ENCODE measurements around the gene TEX29. TPM values are rescaled to one million over a fixed set of nuclear protein-coding genes. Genes with fewer than 3 reads are reported as not detected.

The TEX29 gene
- total and polyA plus RNA-seq, 5 experiments from 2014 or later: 0.96 to 0.99 TPM; not detected in 3

- DNase-seq (no peak), ATAC-seq (no peak)
- Mint-ChIP-seq H3K36me3 (no peaks in the 10 kb centered on the region), H3K27ac (no peak overlapping the region), H3K9me3 (peaks cover 0 to 3% (median 0%) of the 10 kb centered on the region in 9 donors), H3K27me3 (peaks cover 0 to 5% (median 0%) of the 10 kb centered on the region in 5 donors), H3K4me1 (peaks cover 0 to 9% (median 2%) of the 10 kb centered on the region in 4 donors), H3K4me3 (no peak overlapping the region)
- POLR2A ChIA-PET: no interaction called here
Observed at GRCh38 chr13:111326621-111326965, 6.2 kb downstream of the TEX29 start.

DNA sequence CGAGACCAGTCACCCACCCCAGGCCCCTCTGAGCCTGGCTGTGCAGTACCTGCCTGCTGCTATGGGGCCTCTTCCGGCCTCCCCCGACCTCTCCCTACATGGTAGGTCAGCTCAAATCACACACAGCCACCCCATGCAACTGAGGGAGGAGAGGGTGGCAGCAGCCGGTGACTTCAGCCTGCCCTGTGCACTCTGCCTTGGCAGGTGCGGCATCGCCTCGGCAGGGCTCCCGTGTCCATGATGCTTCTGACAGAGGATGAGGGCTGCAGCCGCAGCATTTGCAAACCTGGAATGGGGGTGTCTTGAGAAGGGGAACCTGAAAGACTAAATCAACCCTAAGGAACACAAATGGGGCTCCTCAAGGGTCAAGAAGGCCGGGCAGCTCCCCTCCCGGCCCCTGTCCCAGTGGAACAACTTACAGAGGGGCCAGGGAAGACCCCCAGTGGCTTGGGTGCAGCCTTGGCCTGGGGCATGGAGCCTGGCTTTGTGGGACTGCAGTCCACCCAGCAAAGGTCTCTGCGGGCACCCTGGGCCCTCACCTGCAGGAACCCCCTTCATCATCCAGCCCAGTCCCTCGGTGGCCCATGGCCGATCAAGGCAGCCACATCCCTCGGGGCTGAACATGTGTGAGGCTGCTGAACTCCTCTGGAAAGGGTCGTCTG, 6.7 kb downstream of the TEX29 start:
- no peak for ATAC-seq
- POLR2A ChIA-PET: no interaction called here
- no peak overlapping the region for H3K4me3 Mint-ChIP-seq
- H3K27me3 Mint-ChIP-seq: peaks cover 0 to 5% (median 0%) of the 10 kb centered on the region in 5 donors
- H3K9me3 Mint-ChIP-seq: peaks cover 0 to 8% (median 0%) of the 10 kb centered on the region in 9 donors
- peaks cover 0 to 9% (median 2%) of the 10 kb centered on the region in 4 donors for H3K4me1 Mint-ChIP-seq
- no peaks in the 10 kb centered on the region for H3K36me3 Mint-ChIP-seq
- DNase-seq: no peak
- H3K27ac Mint-ChIP-seq: no peak overlapping the region

DNA sequence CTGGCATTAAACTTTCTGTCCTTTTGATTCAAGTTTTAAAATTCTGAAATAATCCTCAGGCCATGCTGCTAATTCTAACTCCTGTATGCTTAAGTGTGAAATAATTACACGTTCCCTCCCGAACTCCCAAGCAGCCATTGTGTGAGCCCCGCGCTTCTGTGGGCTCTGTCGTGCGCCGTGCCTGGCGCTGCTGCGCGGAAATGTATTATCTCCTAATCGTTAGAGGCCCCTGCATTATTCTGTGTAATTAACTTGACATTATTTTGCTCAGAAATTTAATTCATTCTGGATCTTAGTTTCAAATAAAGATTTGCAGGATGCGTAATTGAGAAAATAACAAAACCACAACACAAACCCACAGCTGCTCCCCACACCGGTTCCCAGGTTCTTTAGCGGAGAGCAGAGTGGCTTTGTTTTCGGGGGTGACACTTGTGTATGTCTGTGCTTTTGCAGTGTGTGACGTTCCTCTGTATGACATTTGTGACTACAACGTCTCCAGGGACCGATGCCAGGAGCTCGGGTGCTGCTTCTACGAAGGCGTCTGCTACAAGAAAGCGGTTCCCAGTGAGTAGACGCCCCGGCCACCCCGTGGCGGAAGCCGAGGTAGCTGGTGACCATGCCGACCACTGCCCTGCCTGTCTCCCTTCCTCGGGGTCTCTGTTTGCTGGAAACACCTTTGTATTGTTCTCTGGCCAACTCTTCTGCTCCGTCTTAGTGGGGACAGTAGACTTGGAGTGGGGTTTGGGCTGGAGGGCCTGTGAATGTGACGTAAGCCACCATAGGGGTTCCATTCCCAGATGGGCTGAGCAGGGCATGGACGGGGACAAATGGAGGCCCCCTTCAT, 7.5 kb downstream of the TEX29 start:
- Mint-ChIP-seq H3K4me3 (no peak overlapping the region), H3K4me1 (peaks cover 0 to 9% (median 2%) of the 10 kb centered on the region in 4 donors), H3K9me3 (peaks cover 0 to 16% (median 4%) of the 10 kb centered on the region in 9 donors), H3K36me3 (peaks cover 0 to 7% (median 6%) of the 10 kb centered on the region in 3 donors), H3K27me3 (peaks cover 0 to 5% (median 0%) of the 10 kb centered on the region in 5 donors), H3K27ac (no peak overlapping the region)
- POLR2A ChIA-PET: no interaction called here
- DNase-seq (no peak), ATAC-seq (no peak)

GRCh38 chr13:111328574-111329410, 8.3 kb downstream of the TEX29 start:
- peaks cover 0 to 5% (median 0%) of the 10 kb centered on the region in 5 donors for H3K27me3 Mint-ChIP-seq
- H3K27ac Mint-ChIP-seq: peak overlapping the region in 1 of 10 donors; percentile 49
- peaks cover 0 to 5% (median under 1%) of the 10 kb centered on the region in 4 donors for H3K4me1 Mint-ChIP-seq
- H3K4me3 Mint-ChIP-seq: no peak overlapping the region
- ATAC-seq (no peak), DNase-seq (no peak)
- H3K36me3 Mint-ChIP-seq: peaks cover 0 to 14% (median 11%) of the 10 kb centered on the region in 3 donors
- peaks cover 0 to 25% (median 11%) of the 10 kb centered on the region in 9 donors for H3K9me3 Mint-ChIP-seq
- POLR2A ChIA-PET: no interaction called here

GRCh38 chr13:111329641-111330040, 9.2 kb downstream of the TEX29 start:
- Mint-ChIP-seq H3K27me3 (peaks cover 0 to 2% (median 0%) of the 10 kb centered on the region in 5 donors), H3K27ac (no peak overlapping the region), H3K36me3 (peaks cover 0 to 20% (median 19%) of the 10 kb centered on the region in 3 donors), H3K4me3 (no peak overlapping the region), H3K4me1 (no peaks in the 10 kb centered on the region), H3K9me3 (peaks cover 0 to 25% (median 14%) of the 10 kb centered on the region in 9 donors)
- ATAC-seq: no peak
- POLR2A ChIA-PET: no interaction called here
- no peak for DNase-seq

- H3K27ac Mint-ChIP-seq: no peak overlapping the region
Observed at GRCh38 chr13:111330066-111330610, 9.7 kb downstream of the TEX29 start.

DNA sequence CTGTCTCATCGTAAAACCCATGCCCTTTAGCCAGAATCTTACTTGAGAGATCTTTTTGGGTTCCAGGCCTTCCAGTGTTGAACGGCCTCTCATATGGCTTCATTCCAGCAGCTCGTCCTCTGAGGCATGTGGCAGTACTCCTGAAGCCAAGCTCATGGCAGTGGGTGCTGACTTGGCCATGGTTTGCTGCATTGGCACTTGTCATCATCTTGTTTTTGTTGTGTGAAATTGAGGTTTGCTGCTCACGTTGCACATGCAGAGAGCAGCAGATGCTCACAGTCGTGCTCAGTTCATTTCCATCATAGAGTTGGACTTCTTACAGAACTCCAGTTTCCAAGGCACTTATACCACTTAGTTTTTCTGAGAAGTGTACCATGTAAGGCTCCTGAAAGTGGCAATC, 14.9 kb downstream of the TEX29 start:
- Mint-ChIP-seq H3K27me3 (no peaks in the 10 kb centered on the region), H3K36me3 (peaks cover 2 to 29% (median 24%) of the 10 kb centered on the region in 3 donors)
- POLR2A ChIA-PET: no interaction called here

More at GRCh38 chr13:111330066-111330610, 9.7 kb downstream of the TEX29 start:
- ATAC-seq: no peak
- no peak for DNase-seq
- H3K27me3 Mint-ChIP-seq: no peaks in the 10 kb centered on the region
- peaks cover 0 to 25% (median 14%) of the 10 kb centered on the region in 9 donors for H3K9me3 Mint-ChIP-seq
- no peaks in the 10 kb centered on the region for H3K4me1 Mint-ChIP-seq
- POLR2A ChIA-PET: no interaction called here
- no peak overlapping the region for H3K4me3 Mint-ChIP-seq
- H3K36me3 Mint-ChIP-seq: peaks cover 0 to 22% (median 20%) of the 10 kb centered on the region in 3 donors

GRCh38 chr13:111336666-111337065, 16.2 kb downstream of the TEX29 start:
- Mint-ChIP-seq H3K27ac (no peak overlapping the region), H3K27me3 (no peaks in the 10 kb centered on the region), H3K4me1 (no peaks in the 10 kb centered on the region), H3K9me3 (peaks cover 0 to 23% (median 13%) of the 10 kb centered on the region in 9 donors), H3K36me3 (peaks cover 2 to 29% (median 24%) of the 10 kb centered on the region in 3 donors), H3K4me3 (no peak overlapping the region)
- DNase-seq (no peak), ATAC-seq (no peak)
- POLR2A ChIA-PET: no interaction called here

More for the DNA sequence above, 14.9 kb downstream of the TEX29 start:
- no peak for ATAC-seq
- Mint-ChIP-seq H3K4me3 (no peak overlapping the region), H3K4me1 (no peaks in the 10 kb centered on the region), H3K9me3 (peaks cover 0 to 25% (median 14%) of the 10 kb centered on the region in 9 donors), H3K27ac (no peak overlapping the region)
- DNase-seq: no peak

GRCh38 chr13:111337206-111337605, 16.8 kb downstream of the TEX29 start:
- no peak for DNase-seq
- peaks cover 2 to 29% (median 24%) of the 10 kb centered on the region in 3 donors for H3K36me3 Mint-ChIP-seq
- no peak for ATAC-seq
- H3K9me3 Mint-ChIP-seq: peaks cover 0 to 20% (median 11%) of the 10 kb centered on the region in 9 donors
- H3K4me1 Mint-ChIP-seq: no peaks in the 10 kb centered on the region
- no peak overlapping the region for H3K27ac Mint-ChIP-seq
- POLR2A ChIA-PET: no interaction called here
- H3K27me3 Mint-ChIP-seq: no peaks in the 10 kb centered on the region
- H3K4me3 Mint-ChIP-seq: no peak overlapping the region

DNA sequence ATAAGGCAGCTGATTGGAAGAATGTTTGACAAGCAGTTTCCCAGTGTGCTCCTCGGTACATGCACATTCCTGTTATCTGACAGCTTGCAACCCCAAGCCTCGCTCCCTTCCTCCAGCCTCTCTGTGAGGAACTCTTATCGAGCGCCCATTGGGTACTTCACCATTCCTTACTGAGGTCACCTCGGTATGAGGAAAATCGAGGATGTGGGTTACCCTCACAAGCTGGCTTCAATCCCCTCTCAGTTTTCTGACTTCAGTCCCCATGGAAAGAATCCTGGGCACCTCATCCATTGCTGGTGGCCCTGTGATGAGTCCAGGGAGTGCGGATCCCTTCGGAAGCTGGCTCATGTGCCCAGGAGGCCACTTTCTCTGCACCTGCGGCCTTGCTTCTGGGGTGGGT, 17.3 kb downstream of the TEX29 start:
- DNase-seq (no peak), ATAC-seq (no peak)
- Mint-ChIP-seq H3K27ac (no peak overlapping the region), H3K27me3 (no peaks in the 10 kb centered on the region), H3K4me1 (no peaks in the 10 kb centered on the region), H3K36me3 (peaks cover 2 to 24% (median 19%) of the 10 kb centered on the region in 3 donors), H3K4me3 (no peak overlapping the region), H3K9me3 (peaks cover 0 to 16% (median 10%) of the 10 kb centered on the region in 9 donors)
- POLR2A ChIA-PET: no interaction called here

DNA sequence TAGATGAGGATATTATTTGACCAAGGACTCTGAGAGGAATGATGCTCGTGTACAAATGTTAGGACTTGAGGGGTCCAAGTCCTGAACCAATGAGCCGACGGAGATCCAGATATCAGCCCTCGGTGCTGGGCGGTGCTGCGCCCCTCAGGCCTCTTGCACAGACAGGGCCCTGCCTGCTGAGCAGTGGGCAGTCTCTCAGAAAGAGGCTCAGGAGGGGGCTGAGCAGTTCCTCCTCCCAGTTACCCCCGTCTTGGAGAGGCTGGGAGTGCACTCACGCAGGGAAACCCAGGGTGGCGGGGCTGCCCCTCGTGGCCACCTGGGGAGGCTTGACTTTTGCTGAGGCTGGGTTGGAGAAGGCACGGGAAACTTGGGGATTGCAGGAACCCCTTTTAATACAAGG, 18.4 kb downstream of the TEX29 start:
- Mint-ChIP-seq H3K9me3 (peaks cover 0 to 6% (median 0%) of the 10 kb centered on the region in 9 donors), H3K4me3 (no peak overlapping the region), H3K4me1 (no peaks in the 10 kb centered on the region), H3K36me3 (peaks cover 2 to 18% (median 9%) of the 10 kb centered on the region in 3 donors), H3K27me3 (no peaks in the 10 kb centered on the region), H3K27ac (no peak overlapping the region)
- DNase-seq (no peak), ATAC-seq (no peak)
- POLR2A ChIA-PET: no interaction called here

GRCh38 chr13:111339366-111340143, 19.1 kb downstream of the TEX29 start:
- no peaks in the 10 kb centered on the region for H3K27me3 Mint-ChIP-seq
- POLR2A ChIA-PET: no interaction called here
- no peaks in the 10 kb centered on the region for H3K4me1 Mint-ChIP-seq
- no peaks in the 10 kb centered on the region for H3K9me3 Mint-ChIP-seq
- DNase-seq (no peak), ATAC-seq (no peak)
- no peak overlapping the region for H3K27ac Mint-ChIP-seq
- no peak overlapping the region for H3K4me3 Mint-ChIP-seq
- H3K36me3 Mint-ChIP-seq: peaks cover 2 to 11% (median 4%) of the 10 kb centered on the region in 3 donors

All from naive thymus-derived CD8-positive, alpha-beta T cell (primary cell).